H9 (cell line): ENCODE results near the gene MYCBP2. TPM values are rescaled to one million over a fixed set of nuclear protein-coding genes. Genes with fewer than 3 reads are reported as not detected.

Experiments used
- DNase-seq: peaks from one replicate; pipeline ENCODE4 v3.0.0-alpha.2; 2017
- H2AFZ ChIP-seq: one replicate; pipeline ENCODE4 v1.6.1; 2013; ENCODE audit warnings: mild to moderate bottlenecking, low read length, control low read depth, moderate library complexity
- H2AK5ac ChIP-seq: 2 replicates; pipeline ENCODE4 v1.6.1; 2013; ENCODE audit warnings: low read length, control low read depth, mixed read lengths; ENCODE audit not compliant: insufficient read length
- H2BK120ac ChIP-seq: one replicate; pipeline ENCODE4 v1.6.1; 2013; ENCODE audit warnings: low read depth, mild to moderate bottlenecking, low read length, control low read depth, inconsistent platforms; ENCODE audit not compliant: poor library complexity, severe bottlenecking
- H2BK12ac ChIP-seq: 2 replicates; pipeline ENCODE4 v1.6.1; 2013; ENCODE audit warnings: low read length, control low read depth, mixed read lengths, low read depth; ENCODE audit not compliant: insufficient read length
- H2BK15ac ChIP-seq: 2 replicates; pipeline ENCODE4 v1.6.1; 2013; ENCODE audit warnings: low read depth, low read length, control low read depth
- H2BK20ac ChIP-seq: one replicate; pipeline ENCODE4 v1.6.1; 2013; ENCODE audit warnings: low read depth, mild to moderate bottlenecking, low read length, control low read depth, inconsistent platforms; ENCODE audit not compliant: poor library complexity, severe bottlenecking
- H2BK5ac ChIP-seq: 2 replicates; pipeline ENCODE4 v1.6.1; 2013; ENCODE audit warnings: low read length, control low read depth, mixed read lengths; ENCODE audit not compliant: insufficient read length
- H3K14ac ChIP-seq: 2 replicates; pipeline ENCODE4 v1.6.1; 2013; ENCODE audit warnings: low read length, control low read depth; ENCODE audit not compliant: insufficient read depth
- H3K18ac ChIP-seq: 2 replicates; pipeline ENCODE4 v1.6.1; 2013; ENCODE audit warnings: low read depth, mild to moderate bottlenecking, mixed read lengths, low read length, control low read depth; ENCODE audit not compliant: insufficient read length
- H3K23ac ChIP-seq: 2 replicates; pipeline ENCODE4 v1.6.1; 2013; ENCODE audit warnings: low read length, control low read depth, mixed read lengths, low read depth; ENCODE audit not compliant: insufficient read length
- H3K23me2 ChIP-seq: 2 replicates; pipeline ENCODE4 v1.6.1; 2013; ENCODE audit warnings: low read depth, mild to moderate bottlenecking, mixed read lengths, low read length, control low read depth; ENCODE audit not compliant: insufficient read length, poor library complexity, severe bottlenecking
- H3K27ac ChIP-seq: 2 replicates; pipeline ENCODE4 v1.5.1; 2013; ENCODE audit warnings: low read length, control low read depth, mixed read lengths, low read depth; ENCODE audit not compliant: insufficient read length
- H3K27me3 ChIP-seq: 2 replicates; pipeline ENCODE4 v1.6.1; 2013; ENCODE audit warnings: low read length, control low read depth, inconsistent platforms; ENCODE audit not compliant: insufficient read depth
- H3K4ac ChIP-seq: 2 replicates; pipeline ENCODE4 v1.6.1; 2013; ENCODE audit warnings: low read depth, mild to moderate bottlenecking, control low read depth, inconsistent platforms, low read length, moderate library complexity
- H3K4me1 ChIP-seq: 2 replicates; pipeline ENCODE4 v1.6.1; 2013; ENCODE audit warnings: low read length, control low read depth, inconsistent platforms; ENCODE audit not compliant: insufficient read depth
- H3K4me2 ChIP-seq: 2 replicates; pipeline ENCODE4 v1.6.1; 2013; ENCODE audit warnings: low read length, control low read depth, mixed read lengths; ENCODE audit not compliant: insufficient read length, insufficient read depth
- H3K56ac ChIP-seq: 2 replicates; pipeline ENCODE4 v1.6.1; 2013; ENCODE audit warnings: low read depth, mild to moderate bottlenecking, mixed read lengths, low read length, control low read depth; ENCODE audit not compliant: insufficient read length
- H3K79me1 ChIP-seq: 2 replicates; pipeline ENCODE4 v1.6.1; 2013; ENCODE audit warnings: low read depth, mild to moderate bottlenecking, moderate library complexity, low read length, control low read depth, inconsistent platforms; ENCODE audit not compliant: insufficient read depth, poor library complexity, severe bottlenecking
- H3K79me2 ChIP-seq: 2 replicates; pipeline ENCODE4 v1.6.1; 2013; ENCODE audit warnings: low read length, control low read depth, inconsistent platforms; ENCODE audit not compliant: insufficient read depth
- H3K9ac ChIP-seq: 2 replicates; pipeline ENCODE4 v1.6.1; 2013; ENCODE audit warnings: low read length, control low read depth, mixed read lengths; ENCODE audit not compliant: insufficient read length; ENCODE audit errors: extremely low read depth
- H3K9me3 ChIP-seq: one replicate; pipeline ENCODE4 v1.6.1; 2013; ENCODE audit warnings: low read depth, low read length, inconsistent platforms; ENCODE audit not compliant: control insufficient read depth
- H3T11ph ChIP-seq: one replicate; pipeline ENCODE4 v1.6.1; 2013; ENCODE audit warnings: mild to moderate bottlenecking, low read length, control low read depth, inconsistent platforms
- H4K20me1 ChIP-seq: one replicate; pipeline ENCODE4 v1.6.1; 2013; ENCODE audit not compliant: control insufficient read depth, insufficient read length, insufficient read depth
- H4K5ac ChIP-seq: 2 replicates; pipeline ENCODE4 v1.6.1; 2013; ENCODE audit warnings: low read depth, mild to moderate bottlenecking, mixed read lengths, low read length, control low read depth; ENCODE audit not compliant: insufficient read length
- H4K8ac ChIP-seq: replicated peaks from 2 replicates; pipeline ENCODE4 v1.6.1; 2013; ENCODE audit warnings: low read length, control low read depth, mixed read lengths, low read depth; ENCODE audit not compliant: insufficient read length
- H4K91ac ChIP-seq: 2 replicates; pipeline ENCODE4 v1.6.1; 2013; ENCODE audit warnings: low read depth, mild to moderate bottlenecking, moderate library complexity, mixed read lengths, low read length, control low read depth; ENCODE audit not compliant: insufficient read length
- H3K27ac Mint-ChIP-seq, 3 experiments: 2 replicates in 2 of 3; 3 replicates in 1 of 3; pipeline ENCODE4 v1.8.0; 2020 to 2021; ENCODE audit warnings: mixed read lengths in 3 of 3, mild to moderate bottlenecking in 1 of 3, moderate library complexity in 1 of 3
- H3K27me3 Mint-ChIP-seq: 2 replicates; pipeline ENCODE4 v1.8.0; 2021; ENCODE audit warnings: low read depth, mild to moderate bottlenecking, moderate library complexity, mixed read lengths
- H3K36me3 Mint-ChIP-seq, 3 experiments: 2 replicates in 2 of 3; 3 replicates in 1 of 3; pipeline ENCODE4 v1.8.0; 2020 to 2021; ENCODE audit warnings: low read depth in 3 of 3, mixed read lengths in 3 of 3; ENCODE audit not compliant: insufficient read depth in 1 of 3
- H3K4me1 Mint-ChIP-seq, 2 experiments: 2 replicates each; pipeline ENCODE4 v1.8.0; 2020; ENCODE audit warnings: mixed read lengths in 2 of 2
- H3K4me3 Mint-ChIP-seq, 2 experiments: 2 replicates in 1 of 2; 3 replicates in 1 of 2; pipeline ENCODE4 v1.8.0; 2020 to 2021; ENCODE audit warnings: mild to moderate bottlenecking in 2 of 2, mixed read lengths in 2 of 2, moderate library complexity in 1 of 2
- H3K9me3 Mint-ChIP-seq, 2 experiments: 2 replicates in 1 of 2; 3 replicates in 1 of 2; pipeline ENCODE4 v1.8.0; 2020; ENCODE audit warnings: mild to moderate bottlenecking in 2 of 2, mixed read lengths in 2 of 2, moderate library complexity in 1 of 2
- WGBS: extraction: QIAGEN DNeasy Blood & Tissue Kit; methylation state at CpG from one replicate; pipeline ENCODE4 v1.1.7; 2013; ENCODE audit warnings: missing lambda C conversion rate, low lambda C conversion rate, mixed read lengths; ENCODE audit not compliant: insufficient read length; ENCODE audit errors: extremely low coverage; 5-methylcytosine and 5-hydroxymethylcytosine counted together
- total RNA-seq: library from RNA; stranded (reverse); gene quantifications from 2 replicates; pipeline ENCODE4 v1.2.1, GENCODE V29; 2021
- TF ChIP-seq, protein P1 (sequence below): fragments of 200-600 bp; sonication (generic); conservative IDR thresholded peaks from 3 replicates; pipeline ENCODE4 v1.8.0; 2021; ENCODE audit warnings: antibody characterized with exemption, mild to moderate bottlenecking

Gene MYCBP2
- total RNA-seq, 1 experiment from 2014 or later: 32.0 TPM

DNA sequence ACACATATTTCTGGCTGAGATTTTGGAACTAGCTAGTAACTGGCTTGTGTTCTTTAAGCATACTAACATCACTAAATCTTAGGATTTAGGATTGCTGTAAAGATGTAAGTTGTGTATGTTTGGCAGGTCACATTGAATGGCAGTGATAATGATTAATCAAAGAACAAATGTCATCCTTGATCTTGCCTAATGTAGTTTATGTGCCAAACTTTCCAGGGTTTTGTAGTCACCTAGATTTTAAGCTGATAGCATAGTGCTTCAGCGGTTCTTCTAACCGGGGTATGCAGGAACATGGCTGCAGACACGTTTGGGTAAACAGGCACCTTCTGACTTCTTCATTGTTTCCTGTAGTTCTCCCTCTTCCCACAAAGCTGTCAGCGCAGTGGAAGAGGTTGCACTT is 325.4 kb downstream of the MYCBP2 start:
- Histone ChIP-seq H2BK12ac (no peak overlapping the region), H2BK20ac (no peak overlapping the region), H3K14ac (no peak overlapping the region), H4K91ac (no peak overlapping the region), H3K23me2 (no peaks in the 10 kb centered on the region), H2AFZ (no peak overlapping the region), H3K18ac (no peak overlapping the region), H3K79me1 (no peaks in the 10 kb centered on the region), H3K4me2 (no peak overlapping the region), H3T11ph (no peak overlapping the region), H3K9ac (no peak overlapping the region), H3K9me3 (no peaks in the 10 kb centered on the region), H3K4ac (no peak overlapping the region), H2AK5ac (no peak overlapping the region), H3K4me1 (no peaks in the 10 kb centered on the region), H2BK120ac (no peak overlapping the region), H4K8ac (no peak overlapping the region), H3K79me2 (no peaks in the 10 kb centered on the region), H3K27ac (no peak overlapping the region), H2BK5ac (no peak overlapping the region), H2BK15ac (no peak overlapping the region), H4K20me1 (no peaks in the 10 kb centered on the region), H4K5ac (no peak overlapping the region), H3K23ac (no peak overlapping the region), H3K56ac (no peak overlapping the region), H3K27me3 (no peaks in the 10 kb centered on the region)
- Mint-ChIP-seq H3K4me1 (no peaks in the 10 kb centered on the region), H3K4me3 (no peak overlapping the region), H3K36me3 (peaks cover 2 to 33% (median 28%) of the 10 kb centered on the region in 3 experiments; a peak in 5 of 7 replicates), H3K9me3 (no peaks in the 10 kb centered on the region), H3K27ac (peak overlapping the region in 1 of 3 experiments; percentile 54; a peak in 1 of 7 replicates), H3K27me3 (no peaks in the 10 kb centered on the region)
- DNase-seq: no peak
- TF ChIP-seq, protein P1, sequence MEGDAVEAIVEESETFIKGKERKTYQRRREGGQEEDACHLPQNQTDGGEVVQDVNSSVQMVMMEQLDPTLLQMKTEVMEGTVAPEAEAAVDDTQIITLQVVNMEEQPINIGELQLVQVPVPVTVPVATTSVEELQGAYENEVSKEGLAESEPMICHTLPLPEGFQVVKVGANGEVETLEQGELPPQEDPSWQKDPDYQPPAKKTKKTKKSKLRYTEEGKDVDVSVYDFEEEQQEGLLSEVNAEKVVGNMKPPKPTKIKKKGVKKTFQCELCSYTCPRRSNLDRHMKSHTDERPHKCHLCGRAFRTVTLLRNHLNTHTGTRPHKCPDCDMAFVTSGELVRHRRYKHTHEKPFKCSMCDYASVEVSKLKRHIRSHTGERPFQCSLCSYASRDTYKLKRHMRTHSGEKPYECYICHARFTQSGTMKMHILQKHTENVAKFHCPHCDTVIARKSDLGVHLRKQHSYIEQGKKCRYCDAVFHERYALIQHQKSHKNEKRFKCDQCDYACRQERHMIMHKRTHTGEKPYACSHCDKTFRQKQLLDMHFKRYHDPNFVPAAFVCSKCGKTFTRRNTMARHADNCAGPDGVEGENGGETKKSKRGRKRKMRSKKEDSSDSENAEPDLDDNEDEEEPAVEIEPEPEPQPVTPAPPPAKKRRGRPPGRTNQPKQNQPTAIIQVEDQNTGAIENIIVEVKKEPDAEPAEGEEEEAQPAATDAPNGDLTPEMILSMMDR: no peak
- WGBS: no CpG with 5 or more reads among the region's 4 CpGs
